HG03066 (cell line): Measurements from ENCODE around the gene AK4.
"Not testable (repeated sequence)": the region's sequence is repeated elsewhere in the genome, so short reads cannot be mapped to it uniquely, and the experiment has no call there.

Experiments used
- ATAC-seq: cut with Tn5 transposase; IDR thresholded peaks from one replicate; pipeline ENCODE4 v1.9.1; 2021; ENCODE audit warnings: low read depth; ENCODE audit not compliant: unreplicated experiment

The AK4 gene

DNA sequence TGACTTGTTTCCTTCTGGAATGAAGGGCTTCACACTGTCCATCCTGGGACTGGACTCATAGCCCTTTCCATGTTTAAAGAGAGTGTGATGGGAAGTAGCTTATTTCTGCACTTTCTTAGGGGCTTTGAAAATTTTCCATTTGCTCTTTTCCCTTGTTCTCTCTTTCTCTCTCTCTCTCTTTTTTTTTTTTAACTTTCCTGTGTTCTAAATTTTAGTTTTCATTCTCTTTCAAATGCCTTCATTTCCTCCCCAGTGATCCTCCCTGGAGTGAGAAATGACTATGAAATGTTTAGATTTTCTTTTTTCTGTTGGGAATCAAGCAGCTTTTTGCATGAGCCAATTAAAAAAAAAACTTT is 2.1 kb downstream of the AK4 start:
- no peak for ATAC-seq

DNA sequence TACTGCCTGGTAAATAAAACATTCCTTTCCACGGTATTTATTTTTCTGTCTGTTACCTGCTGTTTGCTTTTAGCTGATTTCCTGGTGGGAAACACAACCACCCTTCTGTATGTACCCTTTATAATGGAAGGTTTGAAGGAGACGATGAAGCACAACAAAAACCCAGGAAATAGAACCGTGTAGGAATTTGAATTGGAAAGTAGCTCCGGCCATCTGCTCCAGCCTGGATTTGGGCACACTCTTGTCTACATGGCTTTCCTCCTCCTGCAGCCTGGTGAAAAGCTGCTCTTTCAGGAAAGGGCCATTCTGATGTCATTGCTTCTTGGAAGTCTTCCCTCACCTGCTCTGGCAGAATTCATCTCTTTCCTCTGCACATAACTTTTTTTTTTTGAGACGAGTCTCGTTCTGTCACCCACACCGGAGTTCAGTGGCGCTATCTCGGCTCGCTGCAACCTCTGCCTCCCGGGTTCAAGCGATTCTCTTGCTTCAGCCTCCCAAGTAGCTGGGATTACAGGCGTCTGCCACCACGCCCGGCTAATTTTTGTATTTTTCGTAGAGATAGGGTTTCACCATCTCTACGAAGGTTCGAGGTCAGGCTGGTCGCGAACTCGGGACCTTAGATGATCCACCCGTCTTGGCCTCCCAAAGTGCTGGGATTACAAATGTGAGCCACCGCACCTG is 2.7 kb downstream of the AK4 start:
- no peak for ATAC-seq

- no peak for ATAC-seq
Measured at GRCh38 chr1:65151641-65152040, 3.6 kb downstream of the AK4 start.

DNA sequence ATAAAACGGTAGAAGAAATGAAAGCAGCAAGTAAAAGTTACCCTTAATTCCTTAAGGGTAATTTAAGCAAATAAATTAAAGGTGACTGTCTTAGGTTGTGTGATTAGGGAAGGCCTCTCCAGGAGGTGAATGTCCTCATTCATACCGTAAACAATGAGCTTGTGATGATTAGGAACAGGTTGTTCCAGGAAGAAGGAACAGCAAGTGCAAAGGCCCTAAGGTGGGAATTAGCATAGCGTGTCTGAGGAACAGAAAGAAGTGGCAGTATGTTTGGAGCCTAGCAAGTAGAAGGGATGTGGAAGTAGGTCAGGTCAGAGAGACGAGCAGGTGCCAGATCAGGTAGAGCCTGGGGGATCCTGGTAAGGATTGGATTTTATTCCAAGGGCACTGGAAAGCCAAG is 5.6 kb downstream of the AK4 start:
- no peak for ATAC-seq

- no peak for ATAC-seq
Measured at GRCh38 chr1:65156910-65157545, 9.0 kb downstream of the AK4 start.

- ATAC-seq, result no peak
Measured at GRCh38 chr1:65157546-65157941, 9.5 kb downstream of the AK4 start.

GRCh38 chr1:65159291-65159688 is 11.3 kb downstream of the AK4 start:
- ATAC-seq, result not testable (repeated sequence)

DNA sequence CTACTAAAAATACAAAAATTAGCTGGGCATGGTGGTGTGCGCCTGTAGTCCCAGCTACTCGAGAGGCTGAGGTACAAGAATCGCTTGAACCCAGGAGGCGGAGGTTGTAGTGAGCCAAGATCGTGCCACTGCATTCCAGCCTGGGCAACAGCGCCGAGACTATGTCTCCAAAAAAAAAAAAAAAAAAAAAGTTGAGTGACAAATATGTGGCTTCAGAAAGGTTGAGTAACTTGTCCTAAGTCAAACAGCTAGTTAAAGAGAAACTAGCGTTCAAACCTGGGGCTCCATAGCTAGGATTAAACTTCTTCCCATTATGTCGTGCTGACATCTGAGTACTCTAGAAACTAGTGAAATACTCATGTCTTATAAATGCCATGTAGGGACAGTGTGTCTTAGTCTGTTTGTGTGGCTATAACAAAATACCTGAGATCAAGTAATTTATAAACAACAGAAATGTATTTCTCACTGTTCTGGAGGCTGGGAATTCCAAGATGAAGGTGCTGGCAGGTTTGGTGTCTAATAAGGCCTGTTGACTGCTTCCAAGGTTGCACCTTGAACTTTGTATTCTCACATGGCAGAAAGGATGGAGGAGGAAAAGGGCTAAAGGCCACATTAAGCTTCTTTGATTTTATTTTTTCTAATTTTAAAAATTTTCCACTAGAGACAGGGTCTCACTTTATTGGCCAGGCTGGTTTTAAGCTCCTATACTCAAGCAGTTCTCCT is 12.0 kb downstream of the AK4 start:
- no peak for ATAC-seq

GRCh38 chr1:65163201-65163805 is 15.3 kb downstream of the AK4 start:
- ATAC-seq, result no peak

- ATAC-seq, result not testable (repeated sequence)
Measured at GRCh38 chr1:65164101-65164500, 16.1 kb downstream of the AK4 start.

- ATAC-seq, result no peak
Measured at GRCh38 chr1:65164633-65165032, 16.6 kb downstream of the AK4 start.

GRCh38 chr1:65165269-65165993 is 17.4 kb downstream of the AK4 start:
- ATAC-seq, result peak; percentile 74

GRCh38 chr1:65166572-65167305 is 18.7 kb downstream of the AK4 start:
- ATAC-seq, result no peak

GRCh38 chr1:65167586-65168242 is 19.7 kb downstream of the AK4 start:
- ATAC-seq, result no peak

GRCh38 chr1:65168867-65169266 is 20.9 kb downstream of the AK4 start:
- ATAC-seq, result no peak

GRCh38 chr1:65170511-65171142 is 22.6 kb downstream of the AK4 start:
- ATAC-seq, result no peak

DNA sequence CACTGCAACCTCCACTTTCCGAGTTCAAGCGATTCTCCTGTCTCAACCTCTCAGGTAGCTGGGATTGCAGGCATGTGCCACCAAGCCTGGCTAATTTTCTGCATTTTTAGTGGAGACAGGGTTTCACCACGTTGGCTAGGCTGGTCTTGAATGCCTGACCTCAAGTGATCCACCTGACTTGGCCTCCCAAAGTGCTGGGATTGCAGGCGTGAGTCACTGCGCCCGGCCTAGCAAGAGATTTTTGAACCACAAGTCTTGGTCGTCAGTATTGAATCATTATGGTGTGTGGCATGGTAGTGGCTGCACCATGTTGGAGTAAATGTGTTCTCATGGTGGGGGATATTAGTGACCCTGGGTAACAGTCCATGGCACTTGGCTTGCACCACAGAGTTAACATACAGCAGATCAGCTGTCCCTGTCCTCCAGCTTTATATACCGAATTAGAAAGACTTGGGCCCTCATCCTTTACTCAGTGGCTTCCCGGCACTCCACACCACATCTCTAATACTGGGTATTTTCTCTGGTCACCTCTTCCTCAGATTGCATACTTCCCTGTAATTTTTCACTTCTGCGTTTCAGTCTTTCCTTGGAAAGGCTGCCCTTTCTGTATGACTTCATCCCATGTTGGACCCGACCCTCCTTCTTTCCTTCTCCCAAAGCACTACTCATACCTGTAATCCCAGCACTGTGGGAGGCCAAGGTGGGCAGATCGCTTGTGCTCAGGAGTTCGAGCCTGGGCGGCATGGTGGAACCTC is 25.1 kb downstream of the AK4 start:
- ATAC-seq, result no peak

DNA sequence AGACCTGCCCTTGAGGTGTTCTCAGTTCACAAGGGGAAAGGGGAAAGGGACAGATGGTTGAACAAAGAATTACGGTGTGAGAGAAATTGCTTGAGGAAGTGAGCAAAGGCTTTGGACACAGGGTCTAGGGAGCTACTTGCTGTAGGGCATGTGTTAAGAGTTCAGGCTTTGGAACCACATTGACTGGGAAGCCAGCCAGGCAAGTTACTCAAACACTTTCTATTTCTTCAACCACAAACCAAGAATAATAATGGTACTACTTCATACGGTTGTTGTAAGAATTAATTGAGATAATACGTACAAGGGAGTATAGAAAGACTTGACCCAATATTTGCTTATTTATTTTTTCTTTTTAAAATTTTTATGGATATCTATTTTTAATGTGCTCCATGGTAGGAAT is 26.6 kb downstream of the AK4 start:
- peak; percentile 89 for ATAC-seq
